ENCODE data around the gene PTPRS.

Gene PTPRS

DNA sequence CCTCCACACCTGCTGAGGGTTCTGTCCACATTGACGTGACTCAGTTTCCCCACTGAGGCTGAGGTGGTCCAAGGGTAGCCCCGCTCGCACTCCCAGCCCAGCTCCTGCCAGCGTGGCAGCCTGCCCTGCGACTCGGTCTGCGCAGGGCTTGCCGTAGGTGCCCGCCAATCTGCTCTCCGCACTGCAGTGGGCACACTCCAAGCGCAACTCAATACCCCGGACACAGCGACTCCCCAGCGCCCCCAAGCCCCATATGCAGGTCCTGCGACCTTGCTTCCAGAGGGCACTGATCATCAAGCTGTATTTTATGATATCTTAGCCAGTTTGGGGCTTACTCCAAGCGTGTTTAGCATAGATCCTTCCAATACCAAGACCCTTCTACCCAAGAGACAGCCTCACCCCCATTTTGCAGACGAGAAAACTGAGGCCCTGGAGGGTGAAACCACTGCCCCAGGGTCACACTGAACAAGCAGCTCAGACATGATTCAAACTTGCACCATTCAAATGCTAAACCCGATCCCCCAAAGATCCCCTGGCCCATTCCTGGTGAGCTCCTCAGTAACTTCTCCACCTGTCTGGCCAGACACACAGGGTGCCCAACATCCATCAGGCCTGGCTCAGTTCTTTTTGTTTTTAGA, 13.5 kb downstream of the PTPRS start:
- no peak overlapping the region for H3K4me3 ChIP-seq (replicated peaks; ENCODE audit: low read depth, low read length)
- DNase-seq (ENCODE audit: low read depth): no peak
- TF ChIP-seq, protein P1, sequence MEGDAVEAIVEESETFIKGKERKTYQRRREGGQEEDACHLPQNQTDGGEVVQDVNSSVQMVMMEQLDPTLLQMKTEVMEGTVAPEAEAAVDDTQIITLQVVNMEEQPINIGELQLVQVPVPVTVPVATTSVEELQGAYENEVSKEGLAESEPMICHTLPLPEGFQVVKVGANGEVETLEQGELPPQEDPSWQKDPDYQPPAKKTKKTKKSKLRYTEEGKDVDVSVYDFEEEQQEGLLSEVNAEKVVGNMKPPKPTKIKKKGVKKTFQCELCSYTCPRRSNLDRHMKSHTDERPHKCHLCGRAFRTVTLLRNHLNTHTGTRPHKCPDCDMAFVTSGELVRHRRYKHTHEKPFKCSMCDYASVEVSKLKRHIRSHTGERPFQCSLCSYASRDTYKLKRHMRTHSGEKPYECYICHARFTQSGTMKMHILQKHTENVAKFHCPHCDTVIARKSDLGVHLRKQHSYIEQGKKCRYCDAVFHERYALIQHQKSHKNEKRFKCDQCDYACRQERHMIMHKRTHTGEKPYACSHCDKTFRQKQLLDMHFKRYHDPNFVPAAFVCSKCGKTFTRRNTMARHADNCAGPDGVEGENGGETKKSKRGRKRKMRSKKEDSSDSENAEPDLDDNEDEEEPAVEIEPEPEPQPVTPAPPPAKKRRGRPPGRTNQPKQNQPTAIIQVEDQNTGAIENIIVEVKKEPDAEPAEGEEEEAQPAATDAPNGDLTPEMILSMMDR (IDR thresholded peaks at IDR 0.05; ENCODE audit: low read length, missing control alignments): no peak

GRCh38 chr19:5326545-5326944, 14.1 kb downstream of the PTPRS start:
- TF ChIP-seq, protein P1 (IDR thresholded peaks at IDR 0.05; ENCODE audit: low read length, missing control alignments): no peak
- no peak for DNase-seq (ENCODE audit: low read depth)
- no peak overlapping the region for H3K4me3 ChIP-seq (replicated peaks; ENCODE audit: low read depth, low read length)

DNA sequence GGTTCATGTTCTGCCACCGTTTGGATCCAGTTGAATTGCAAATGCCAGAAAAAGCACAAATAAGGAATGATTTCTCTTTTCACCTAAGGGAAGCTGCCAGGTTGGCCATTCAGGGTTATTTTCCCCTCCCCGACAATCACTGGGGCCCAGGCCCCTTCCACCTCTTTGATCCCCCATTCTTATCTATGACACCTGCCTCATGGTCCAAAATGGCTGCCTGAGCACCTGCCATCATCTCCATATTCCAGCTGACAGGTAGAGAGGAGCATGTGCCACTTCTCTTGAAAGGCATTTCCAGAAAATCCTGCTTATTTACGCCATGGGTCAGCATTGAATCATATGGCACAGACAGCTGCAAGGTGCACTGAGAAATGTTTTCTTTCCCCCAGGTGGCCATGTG, 15.7 kb downstream of the PTPRS start:
- TF ChIP-seq, protein P1 (IDR thresholded peaks at IDR 0.05; ENCODE audit: low read length, missing control alignments): no peak
- no peak overlapping the region for H3K4me3 ChIP-seq (replicated peaks; ENCODE audit: low read depth, low read length)

GRCh38 chr19:5323475-5323811, 17.2 kb downstream of the PTPRS start:
- DNase-seq (ENCODE audit: low read depth): no peak
- TF ChIP-seq, protein P1 (IDR thresholded peaks at IDR 0.05; ENCODE audit: low read length, missing control alignments): no peak
- H3K4me3 ChIP-seq (replicated peaks; ENCODE audit: low read depth, low read length): no peak overlapping the region

More for the DNA sequence above, 15.7 kb downstream of the PTPRS start:
- no peak for DNase-seq (ENCODE audit: low read depth)

DNA sequence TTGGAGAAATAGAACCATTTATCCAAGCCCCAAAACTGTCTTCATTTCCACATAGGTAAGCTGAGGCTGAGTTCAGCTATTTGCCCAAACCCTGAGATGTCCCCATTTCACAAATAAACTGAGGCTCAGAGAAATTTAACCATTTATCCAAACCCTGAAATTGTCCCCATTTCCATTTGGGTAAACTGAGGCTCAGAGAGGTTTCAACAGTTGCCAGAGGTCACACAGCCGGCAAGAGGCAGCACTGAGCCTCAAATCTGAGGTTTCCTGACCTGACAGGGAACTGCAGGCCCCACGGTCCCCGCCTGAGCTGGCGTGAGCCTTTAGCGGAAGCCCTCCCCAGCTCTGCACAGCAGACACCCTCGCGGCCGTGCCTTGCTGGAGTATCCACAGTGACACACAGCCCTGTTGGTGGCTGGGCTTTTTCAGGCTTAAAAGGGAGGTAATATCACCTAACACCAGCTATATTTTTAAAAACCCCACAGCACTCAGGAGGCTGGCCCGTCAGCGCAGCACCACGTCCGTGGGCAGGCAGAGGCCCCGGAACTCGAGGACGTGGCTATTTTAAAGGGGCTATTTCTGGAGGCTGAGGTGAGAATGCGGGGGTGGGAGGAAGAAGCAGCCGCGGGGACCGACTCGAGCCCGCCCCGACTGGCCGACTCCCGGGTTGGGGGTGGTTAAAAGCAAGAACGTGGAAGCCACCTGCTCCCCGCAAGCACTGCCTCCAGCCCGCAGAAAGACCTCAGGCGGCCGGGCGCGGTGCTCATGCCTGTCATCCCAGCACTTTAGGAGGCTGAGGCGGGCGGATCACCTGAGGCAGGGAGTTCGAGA, 18.5 kb downstream of the PTPRS start:
- TF ChIP-seq, protein P1 (IDR thresholded peaks at IDR 0.05; ENCODE audit: low read length, missing control alignments): no peak
- no peak for DNase-seq (ENCODE audit: low read depth)
- no peak overlapping the region for H3K4me3 ChIP-seq (replicated peaks; ENCODE audit: low read depth, low read length)

- TF ChIP-seq, protein P1 (IDR thresholded peaks at IDR 0.05; ENCODE audit: low read length, missing control alignments): no peak
- DNase-seq (ENCODE audit: low read depth): no peak
- no peak overlapping the region for H3K4me3 ChIP-seq (replicated peaks; ENCODE audit: low read depth, low read length)
Measured at GRCh38 chr19:5321066-5321642, 19.5 kb downstream of the PTPRS start.
